Activated B cell treated with CpG ODN at 0.5 μM for 24 hours (primary cell): ENCODE measurements around the gene BBOX1. TPM values are rescaled to one million over a fixed set of nuclear protein-coding genes. Genes with fewer than 3 reads are reported as not detected.

Experiments used
- ATAC-seq: fragments of 200-7000 bp; cut with Tn5 transposase; one replicate; pipeline ENCODE4 v1.10.0; 2021; ENCODE audit warnings: low read depth, mild to moderate bottlenecking, moderate library complexity
- CTCF ChIA-PET: fragments of 350-600 bp; sonication (Branson Sonifier 250); formaldehyde crosslinking; loops from one replicate; lab custom pipeline; 2021; ENCODE audit warnings: antibody characterized with exemption; lab: Charles Lee
- POLR2A ChIA-PET: fragments of 350-600 bp; sonication (Branson Sonifier 250); formaldehyde crosslinking; loops from one replicate; lab custom pipeline; 2021; ENCODE audit warnings: antibody characterized with exemption; lab: Charles Lee
- DNase-seq: peaks from one replicate; pipeline ENCODE4 v3.0.0; 2022
- H3K27ac Mint-ChIP-seq: one replicate; pipeline ENCODE4 v1.8.0; 2020; ENCODE audit warnings: mixed read lengths
- H3K27me3 Mint-ChIP-seq: one replicate; pipeline ENCODE4 v1.8.0; 2021; ENCODE audit warnings: mixed read lengths
- H3K36me3 Mint-ChIP-seq: one replicate; pipeline ENCODE4 v1.8.0; 2021; ENCODE audit warnings: low read depth, mixed read lengths
- H3K4me1 Mint-ChIP-seq: one replicate; pipeline ENCODE4 v1.8.0; 2021; ENCODE audit warnings: mixed read lengths
- H3K4me3 Mint-ChIP-seq: one replicate; pipeline ENCODE4 v1.8.0; 2020; ENCODE audit warnings: mild to moderate bottlenecking, mixed read lengths
- H3K9me3 Mint-ChIP-seq: one replicate; pipeline ENCODE4 v1.8.0; 2020; ENCODE audit warnings: mixed read lengths
- CTCF ChIP-seq: fragments of 200-600 bp; IDR thresholded peaks from one replicate; pipeline ENCODE4 v1.8.0; 2022; ENCODE audit warnings: antibody characterized with exemption, mild to moderate bottlenecking
- intact Hi-C: fragments of 100-400 bp; cut with micrococcal nuclease; formaldehyde crosslinking; loops from one replicate; pipeline ENCODE4 v1.15.1; 2024
- total RNA-seq: library from RNA; stranded (reverse); gene quantifications from 2 replicates; pipeline ENCODE4 v1.2.3, GENCODE V29; 2022

The BBOX1 gene
- total RNA-seq, 1 donor from 2014 or later = not detected

- no peaks in the 10 kb centered on the region for H3K4me1 Mint-ChIP-seq
- H3K4me3 Mint-ChIP-seq = no peak overlapping the region
- ATAC-seq (no peak), DNase-seq (no peak)
- TF ChIP-seq CTCF = no peak
- no peak overlapping the region for H3K27ac Mint-ChIP-seq
- POLR2A ChIA-PET = no interaction called here
- intact Hi-C loops = no loop called here
- H3K9me3 Mint-ChIP-seq = no peaks in the 10 kb centered on the region
- H3K27me3 Mint-ChIP-seq = no peaks in the 10 kb centered on the region
- CTCF ChIA-PET = no interaction called here
- no peaks in the 10 kb centered on the region for H3K36me3 Mint-ChIP-seq
Measured at GRCh38 chr11:27008811-27009535, 31.6 kb upstream of the BBOX1 start.

DNA sequence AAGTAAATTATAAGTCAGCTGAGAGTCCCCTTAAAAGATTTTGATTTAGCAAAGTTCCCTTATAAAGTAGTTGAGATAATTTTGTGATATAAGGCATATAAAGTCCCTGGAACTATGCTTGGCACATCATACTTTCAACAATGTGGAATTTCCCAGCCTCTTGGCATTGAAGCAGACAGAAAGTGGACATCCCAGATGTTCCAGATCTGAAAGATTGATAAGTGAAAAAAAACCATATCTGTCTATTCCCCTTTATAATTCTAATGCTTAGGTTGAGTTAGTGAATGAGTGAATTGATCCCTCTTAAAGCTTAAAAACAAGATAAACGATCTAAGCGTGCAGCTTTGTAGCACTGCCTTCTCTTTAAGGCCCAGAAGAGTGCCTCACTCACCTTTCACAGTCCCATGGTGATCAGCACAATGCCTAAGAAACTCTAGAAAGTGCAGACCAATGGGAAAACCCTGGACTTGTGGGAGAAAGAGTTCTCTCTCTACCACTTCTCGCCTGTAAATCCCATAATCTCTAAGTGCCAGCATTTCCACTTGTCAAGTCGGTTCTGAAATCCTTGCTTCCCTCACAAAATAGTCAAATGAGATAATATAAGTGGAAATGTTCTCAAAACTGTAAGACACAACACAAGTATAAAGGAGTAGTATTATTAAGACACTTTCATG, 28.9 kb upstream of the BBOX1 start:
- Mint-ChIP-seq H3K4me1 (no peaks in the 10 kb centered on the region), H3K9me3 (peaks cover 3% of the 10 kb centered on the region), H3K27me3 (no peaks in the 10 kb centered on the region), H3K4me3 (no peak overlapping the region), H3K27ac (no peak overlapping the region), H3K36me3 (no peaks in the 10 kb centered on the region)
- ATAC-seq (no peak), DNase-seq (no peak)
- ChIA-PET POLR2A (no interaction called here), CTCF (no interaction called here)
- TF ChIP-seq CTCF = no peak
- intact Hi-C loops = no loop called here

DNA sequence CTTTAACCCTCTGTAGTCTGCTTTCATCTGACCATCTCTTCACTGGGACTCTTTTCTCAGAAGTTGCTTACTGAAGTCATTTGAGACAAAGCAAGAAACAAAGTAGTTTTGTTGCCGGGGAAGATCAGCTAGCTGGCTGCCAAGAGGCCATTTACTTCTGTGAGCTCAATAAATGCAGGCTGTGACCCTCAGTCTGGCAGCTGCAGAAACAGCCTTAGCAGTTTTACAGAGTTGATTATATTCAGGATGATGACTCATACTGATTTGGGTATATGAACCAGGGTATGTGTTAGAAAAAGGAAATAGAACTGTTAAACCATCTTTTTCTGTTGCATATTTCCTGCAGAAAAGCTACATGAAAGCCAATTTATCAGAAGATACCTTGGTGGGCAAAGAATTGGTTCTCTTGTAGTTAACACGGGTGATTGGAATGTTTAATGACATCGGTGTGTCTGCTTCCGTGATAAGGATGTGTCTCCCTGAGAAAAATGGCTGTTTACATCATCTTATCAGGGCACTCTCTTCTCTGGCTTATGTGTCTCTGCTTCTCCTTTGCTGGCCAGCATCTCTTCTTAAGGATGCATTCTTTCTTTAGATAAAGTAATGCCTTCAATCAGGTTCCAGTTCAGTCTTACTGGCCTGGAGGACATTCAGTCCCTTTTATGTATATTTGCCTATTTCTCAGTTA, 28.2 kb upstream of the BBOX1 start:
- CTCF ChIA-PET = no interaction called here
- Mint-ChIP-seq H3K9me3 (peaks cover 3% of the 10 kb centered on the region), H3K4me1 (no peaks in the 10 kb centered on the region), H3K36me3 (no peaks in the 10 kb centered on the region), H3K27ac (no peak overlapping the region), H3K4me3 (no peak overlapping the region), H3K27me3 (no peaks in the 10 kb centered on the region)
- TF ChIP-seq CTCF = no peak
- POLR2A ChIA-PET = no interaction called here
- ATAC-seq = no peak
- no peak for DNase-seq
- intact Hi-C loops = no loop called here

DNA sequence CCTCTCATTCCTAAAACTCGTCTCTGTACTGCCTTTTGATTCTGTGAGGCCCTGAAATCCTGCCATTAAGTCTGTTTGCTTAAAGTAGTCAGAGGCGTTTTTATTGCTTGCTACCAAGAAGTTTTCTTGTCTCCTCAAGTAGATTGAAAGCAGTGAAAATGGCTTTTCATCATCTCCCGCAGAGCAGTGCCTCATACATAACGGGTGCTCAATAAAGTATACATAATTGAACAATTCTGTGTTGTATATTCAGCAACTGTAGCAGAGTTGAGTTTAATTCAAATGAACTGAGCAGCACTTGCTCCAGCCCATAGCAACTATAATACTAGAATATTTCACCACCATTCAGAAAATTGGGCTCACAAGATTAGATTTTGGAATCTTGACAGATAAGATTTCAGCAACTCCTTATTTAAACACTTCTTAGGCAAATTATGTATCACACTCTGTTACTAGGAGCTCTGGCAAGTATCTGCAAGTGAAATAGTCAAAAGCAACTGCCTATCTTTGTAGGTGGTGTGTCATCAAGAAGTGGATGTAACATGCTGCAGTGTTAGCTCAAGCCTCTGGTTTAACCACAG, 26.7 kb upstream of the BBOX1 start:
- H3K36me3 Mint-ChIP-seq = no peaks in the 10 kb centered on the region
- CTCF ChIA-PET = no interaction called here
- no peak for ATAC-seq
- H3K27me3 Mint-ChIP-seq = no peaks in the 10 kb centered on the region
- H3K27ac Mint-ChIP-seq = no peak overlapping the region
- peaks cover 3% of the 10 kb centered on the region for H3K9me3 Mint-ChIP-seq
- POLR2A ChIA-PET = no interaction called here
- intact Hi-C loops = no loop called here
- H3K4me1 Mint-ChIP-seq = no peaks in the 10 kb centered on the region
- no peak for DNase-seq
- no peak overlapping the region for H3K4me3 Mint-ChIP-seq
- TF ChIP-seq CTCF = no peak
